Uterus (tissue), 4 donors: Measurements from ENCODE around the gene MINDY4B. TPM values are rescaled to one million over a fixed set of nuclear protein-coding genes. Genes with fewer than 3 reads are reported as not detected.
A peak's percentile ranks its signal among the peaks of the same experiment; 100 is the strongest.

Experiments
- DNase-seq, 2 donors: peaks; one replicate each; pipeline ENCODE4 v3.0.0-alpha.2; 2019 to 2020
- H3K27ac ChIP-seq, 2 donors: fragments of 200-600 bp; sonication (generic); 1 replicate in 1 of 2; 2 replicates in 1 of 2; pipeline ENCODE4 v1.5.1; 2016 to 2018
- H3K27me3 ChIP-seq, 2 donors: fragments of 200-600 bp; sonication (generic); one replicate each; pipeline ENCODE4 v1.5.1; 2018 to 2019; ENCODE audit warnings: control low read depth in 1 of 2
- H3K36me3 ChIP-seq, 2 donors: fragments of 200-600 bp; sonication (generic); one replicate each; pipeline ENCODE4 v1.5.1; 2019; ENCODE audit warnings: control low read depth in 1 of 2
- H3K4me1 ChIP-seq, 2 donors: fragments of 200-600 bp; sonication (generic); one replicate each; pipeline ENCODE4 v1.5.1; 2018 to 2019; ENCODE audit warnings: control low read depth in 1 of 2
- H3K4me3 ChIP-seq, 2 donors: fragments of 200-600 bp; sonication (generic); 1 replicate in 1 of 2; 2 replicates in 1 of 2; pipeline ENCODE4 v1.5.1; 2018 to 2019; ENCODE audit warnings: mild to moderate bottlenecking in 1 of 2
- H3K9me3 ChIP-seq, 2 donors: fragments of 200-600 bp; sonication (generic); one replicate each; pipeline ENCODE4 v1.5.1; 2019; ENCODE audit warnings: control low read depth in 1 of 2
- CTCF ChIP-seq, 4 experiments: fragments of 200-600 bp in 2 of 4; fragments of 450-650 bp in 2 of 4; sonication (generic) in 2 of 4; IDR thresholded peaks; one replicate each; pipeline ENCODE4 v1.5.1; 2016 to 2019; ENCODE audit warnings: antibody characterized with exemption in 4 of 4, mild to moderate bottlenecking in 2 of 4, moderate library complexity in 1 of 4
- POLR2A ChIP-seq, 2 donors: fragments of 450-650 bp; IDR thresholded peaks; one replicate each; pipeline ENCODE4 v1.6.1; 2016; ENCODE audit warnings: antibody characterized with exemption in 2 of 2, mild to moderate bottlenecking in 1 of 2, moderate library complexity in 1 of 2
- intact Hi-C: fragments of 100-400 bp; cut with DNase I; formaldehyde crosslinking; loops from one replicate; pipeline ENCODE4 v1.15.1; 2023; ENCODE audit warnings: low total_unique reads
- total RNA-seq, 4 donors: library from RNA; depleted of rRNA in 3 of 4; stranded (reverse); fragments of >200 nt in 3 of 4; gene quantifications; one replicate each; pipeline versions ENCODE4 v1.1.0 to v1.2.4, GENCODE V29; 2014 to 2023
- donor health status: DM: yes; HTN: yes; CAD: no.

The MINDY4B gene
- total RNA-seq, 4 donors from 2014 or later: not detected

GRCh38 chr3:150913133-150913922 lies 8.1 kb upstream of the MINDY4B start:
- H3K9me3 ChIP-seq: no peaks in the 10 kb centered on the region
- H3K4me1 ChIP-seq: no peaks in the 10 kb centered on the region
- no peak for TF ChIP-seq CTCF (IDR thresholded peaks at IDR 0.05)
- no peak for TF ChIP-seq POLR2A (IDR thresholded peaks at IDR 0.05)
- no peak for DNase-seq
- H3K27me3 ChIP-seq: no peaks in the 10 kb centered on the region
- no peak overlapping the region for H3K4me3 ChIP-seq
- intact Hi-C loops: no loop called here
- H3K27ac ChIP-seq: no peak overlapping the region
- no peaks in the 10 kb centered on the region for H3K36me3 ChIP-seq

GRCh38 chr3:150912501-150912900 lies 7.3 kb upstream of the MINDY4B start:
- intact Hi-C loops: no loop called here
- Histone ChIP-seq H3K4me1 (no peaks in the 10 kb centered on the region), H3K9me3 (no peaks in the 10 kb centered on the region), H3K27me3 (no peaks in the 10 kb centered on the region), H3K27ac (no peak overlapping the region), H3K4me3 (no peak overlapping the region), H3K36me3 (no peaks in the 10 kb centered on the region)
- no peak for DNase-seq
- TF ChIP-seq CTCF (IDR thresholded peaks at IDR 0.05) (no peak), POLR2A (IDR thresholded peaks at IDR 0.05) (no peak)

GRCh38 chr3:150911771-150912170 lies 6.5 kb upstream of the MINDY4B start:
- Histone ChIP-seq H3K27ac (no peak overlapping the region), H3K36me3 (no peaks in the 10 kb centered on the region), H3K9me3 (no peaks in the 10 kb centered on the region), H3K4me3 (no peak overlapping the region), H3K27me3 (no peaks in the 10 kb centered on the region), H3K4me1 (no peaks in the 10 kb centered on the region)
- no peak for TF ChIP-seq CTCF (IDR thresholded peaks at IDR 0.05)
- no peak for TF ChIP-seq POLR2A (IDR thresholded peaks at IDR 0.05)
- DNase-seq: no peak
- intact Hi-C loops: no loop called here

- peak overlapping the region in 1 of 2 donors; percentile 4 for H3K27ac ChIP-seq
- intact Hi-C loops: no loop called here
- no peaks in the 10 kb centered on the region for H3K36me3 ChIP-seq
- H3K9me3 ChIP-seq: no peaks in the 10 kb centered on the region
- TF ChIP-seq POLR2A (IDR thresholded peaks at IDR 0.05) (no peak), CTCF (IDR thresholded peaks at IDR 0.05) (no peak)
- no peaks in the 10 kb centered on the region for H3K27me3 ChIP-seq
- no peaks in the 10 kb centered on the region for H3K4me1 ChIP-seq
- DNase-seq: no peak
- no peak overlapping the region for H3K4me3 ChIP-seq
These were observed 1.2 kb upstream of the MINDY4B start for GRCh38 chr3:150906461-150906860.

GRCh38 chr3:150905746-150906145 lies 507 bp upstream of the MINDY4B start:
- intact Hi-C loops: no loop called here
- TF ChIP-seq CTCF (IDR thresholded peaks at IDR 0.05) (no peak), POLR2A (IDR thresholded peaks at IDR 0.05) (no peak)
- no peak overlapping the region for H3K27ac ChIP-seq
- no peaks in the 10 kb centered on the region for H3K4me1 ChIP-seq
- no peaks in the 10 kb centered on the region for H3K27me3 ChIP-seq
- H3K36me3 ChIP-seq: no peaks in the 10 kb centered on the region
- no peak for DNase-seq
- no peak overlapping the region for H3K4me3 ChIP-seq
- H3K9me3 ChIP-seq: no peaks in the 10 kb centered on the region
